ENCODE data around the gene SAMD3. TPM values are rescaled to one million over a fixed set of nuclear protein-coding genes. Genes with fewer than 3 reads are reported as not detected.

SAMD3 gene
- total and polyA plus RNA-seq, 2 of the 13 experiments (the other 11 are each of a cell fraction or from before 2014, with no cell fraction given): not detected

- TF ChIP-seq ZNF660 (CRISPR knock-in tag; IDR thresholded peaks at IDR 0.05; ENCODE audit: borderline replicate concordance, low read depth): no peak
- no peak for TF ChIP-seq PBX3 (CRISPR knock-in tag; IDR thresholded peaks at IDR 0.05; ENCODE audit: borderline replicate concordance)
- peak; percentile 89 to 91 for TF ChIP-seq MAFK (conservative IDR thresholded peaks at IDR 0.05 in 1 of 2, IDR thresholded peaks at IDR 0.05 in 1 of 2; ENCODE audit: low read length in 2 of 2)
- TF ChIP-seq MLLT10 (CRISPR knock-in tag; IDR thresholded peaks at IDR 0.05): no peak
Measured at GRCh38 chr6:130244728-130245127, 22.0 kb upstream of the SAMD3 start (continued).

- Histone ChIP-seq H3K9ac (ENCODE audit: insufficient read depth, low read depth, low read length) (no peak overlapping the region), H4K20me1 (ENCODE audit: insufficient read depth, low read length) (no peaks in the 10 kb centered on the region), H3K4me2 (ENCODE audit: low read depth, low read length) (no peak overlapping the region), H3K27ac (ENCODE audit: extremely low read length, insufficient read depth, low read length) (no peak overlapping the region), H3K27me3 (ENCODE audit: control insufficient read depth in 1 of 2, insufficient read depth in 2 of 2, low read length in 2 of 2) (peaks cover 0 to 2% of the 10 kb centered on the region in 2 experiments; a peak in 1 of 5 replicates), H3K36me3 (replicated peaks in 1 of 2; ENCODE audit: control insufficient read depth in 1 of 2, insufficient read depth in 2 of 2, low read length in 2 of 2) (no peaks in the 10 kb centered on the region), H3K4me1 (ENCODE audit: insufficient read depth, low read length) (no peaks in the 10 kb centered on the region), H3K4me3 (replicated peaks in 1 of 3; ENCODE audit: insufficient read depth in 1 of 3, low read depth in 2 of 3, low read length in 3 of 3) (no peak overlapping the region), H3K79me2 (ENCODE audit: insufficient read depth, low read length) (no peaks in the 10 kb centered on the region), H3K9me3 (ENCODE audit: low read length) (no peaks in the 10 kb centered on the region), H2AFZ (ENCODE audit: low read length) (no peak overlapping the region)
- ChIA-PET POLR2A (no interaction called here), CTCF (ENCODE audit: low intra/inter-chr PET ratio, low total read pairs) (no interaction called here)
- BruUV-seq (replicated peaks): no TSS peak
- 1% methylated on average over 4 of the region's 4 CpGs for WGBS (ENCODE audit: low lambda C conversion rate)
- intact Hi-C loops (cut with micrococcal nuclease; ENCODE audit: unreplicated experiment): no loop called here
- DNase-seq (ENCODE audit: low spot score): no peak
- no peak for ATAC-seq
- in situ Hi-C loops (cut with HindIII; ENCODE audit: extremely low pct_ligation_motif_present, low pct_unique_long_range_greater_than_20kb): no loop called here
- TF ChIP-seq CENPBD1 (CRISPR knock-in tag; IDR thresholded peaks at IDR 0.05; ENCODE audit: borderline replicate concordance, low read depth) (no peak), KDM6A (CRISPR knock-in tag; IDR thresholded peaks at IDR 0.05; ENCODE audit: low read depth) (no peak), ZNF589 (CRISPR knock-in tag; conservative IDR thresholded peaks at IDR 0.05) (no peak)
- no peak for FAIRE-seq
Measured at GRCh38 chr6:130240232-130240631, 17.5 kb upstream of the SAMD3 start.
